Measurements from ENCODE around the gene LYSET. TPM values are rescaled to one million over a fixed set of nuclear protein-coding genes. Genes with fewer than 3 reads are reported as not detected.
"Not testable (repeated sequence)": the region's sequence is repeated elsewhere in the genome, so short reads cannot be mapped to it uniquely, and the experiment has no call there.

LYSET gene
- total RNA-seq, 1 donor from 2014 or later: 24.4 TPM

- no peak for TF ChIP-seq CTCF (IDR thresholded peaks at IDR 0.05; ENCODE audit: borderline replicate concordance)
- no peak overlapping the region for H3K4me3 ChIP-seq
- no peaks in the 10 kb centered on the region for H3K27me3 ChIP-seq (ENCODE audit: low read depth)
- H3K4me1 ChIP-seq: no peaks in the 10 kb centered on the region
- no peak overlapping the region for H3K27ac ChIP-seq (replicated peaks)
- no peak for DNase-seq
- intact Hi-C loops (cut with micrococcal nuclease): no loop called here
- no peaks in the 10 kb centered on the region for H3K36me3 ChIP-seq
- H3K9me3 ChIP-seq (replicated peaks): no peaks in the 10 kb centered on the region
Measured at GRCh38 chr14:93155667-93156066, 29.4 kb upstream of the LYSET start.

- H3K36me3 ChIP-seq: no peaks in the 10 kb centered on the region
- TF ChIP-seq CTCF (IDR thresholded peaks at IDR 0.05; ENCODE audit: borderline replicate concordance): no peak
- no peaks in the 10 kb centered on the region for H3K4me1 ChIP-seq
- no peak overlapping the region for H3K4me3 ChIP-seq
- no peaks in the 10 kb centered on the region for H3K27me3 ChIP-seq (ENCODE audit: low read depth)
- DNase-seq: no peak
- H3K27ac ChIP-seq (replicated peaks): no peak overlapping the region
- intact Hi-C loops (cut with micrococcal nuclease): no loop called here
- no peaks in the 10 kb centered on the region for H3K9me3 ChIP-seq (replicated peaks)
Measured at GRCh38 chr14:93156693-93157369, 28.3 kb upstream of the LYSET start.

DNA sequence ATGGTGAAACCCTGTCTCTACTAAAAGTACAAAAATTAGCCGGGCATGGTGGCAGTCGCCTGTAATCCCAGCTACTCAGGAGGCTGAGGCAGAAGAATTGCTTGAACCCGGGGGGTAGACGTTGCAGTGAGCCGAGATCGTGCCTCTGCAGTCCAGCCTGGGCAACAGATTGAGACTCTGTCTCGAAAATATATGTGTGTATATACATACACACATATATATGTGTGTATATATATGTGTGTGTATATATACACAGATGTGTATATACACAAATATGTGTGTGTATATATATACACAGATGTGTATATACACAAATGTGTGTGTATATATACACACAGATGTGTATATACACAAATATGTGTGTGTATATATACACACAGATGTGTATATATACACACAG lies 26.8 kb upstream of the LYSET start:
- intact Hi-C loops (cut with micrococcal nuclease); H3K27ac ChIP-seq (replicated peaks); H3K4me1 ChIP-seq; H3K27me3 ChIP-seq (ENCODE audit: low read depth); H3K36me3 ChIP-seq; H3K4me3 ChIP-seq; DNase-seq; H3K9me3 ChIP-seq (replicated peaks): not testable (repeated sequence)

DNA sequence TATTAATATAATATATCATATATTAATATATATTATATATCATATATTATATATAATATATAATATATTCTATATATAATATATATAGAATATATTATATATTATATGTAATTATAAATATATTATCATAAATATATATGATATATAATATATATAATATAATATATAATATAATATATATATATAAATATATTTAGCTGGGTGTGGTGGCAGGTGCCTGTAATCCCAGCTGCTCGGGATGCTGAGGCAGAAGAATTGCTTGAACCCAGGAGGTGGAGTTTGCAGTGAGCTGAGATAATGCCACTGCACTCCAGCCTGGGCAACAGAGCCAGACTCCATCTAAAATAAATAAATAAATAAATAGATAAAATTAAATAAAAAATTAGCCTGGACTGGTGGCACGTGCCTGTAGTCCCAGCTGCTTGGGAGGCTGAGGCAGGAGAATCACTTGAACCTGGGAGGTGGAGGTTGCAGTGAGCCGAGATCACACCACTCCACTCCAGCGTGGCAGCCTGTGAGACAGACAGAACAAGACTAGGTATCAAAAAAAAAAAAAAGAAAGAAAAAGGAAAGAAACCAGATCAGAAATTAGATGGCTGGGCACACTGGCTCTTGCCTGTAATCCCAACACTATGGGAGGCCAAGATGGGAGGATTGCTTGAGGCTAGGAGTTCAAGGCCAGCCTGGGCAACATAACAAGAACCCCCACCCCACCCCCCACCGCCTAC lies 25.3 kb upstream of the LYSET start:
- DNase-seq; intact Hi-C loops (cut with micrococcal nuclease): not testable (repeated sequence)

GRCh38 chr14:93160353-93160801 lies 24.7 kb upstream of the LYSET start:
- DNase-seq: no peak
- Histone ChIP-seq H3K4me1 (no peaks in the 10 kb centered on the region), H3K9me3 (replicated peaks) (no peaks in the 10 kb centered on the region), H3K36me3 (no peaks in the 10 kb centered on the region), H3K27ac (replicated peaks) (no peak overlapping the region), H3K27me3 (ENCODE audit: low read depth) (no peaks in the 10 kb centered on the region), H3K4me3 (no peak overlapping the region)
- intact Hi-C loops (cut with micrococcal nuclease): no loop called here
- TF ChIP-seq CTCF (IDR thresholded peaks at IDR 0.05; ENCODE audit: borderline replicate concordance): peak; percentile 49

More for the DNA sequence above, 25.3 kb upstream of the LYSET start:
- H3K4me3 ChIP-seq; H3K9me3 ChIP-seq (replicated peaks); H3K4me1 ChIP-seq; H3K27me3 ChIP-seq (ENCODE audit: low read depth); H3K27ac ChIP-seq (replicated peaks); H3K36me3 ChIP-seq: not testable (repeated sequence)

DNA sequence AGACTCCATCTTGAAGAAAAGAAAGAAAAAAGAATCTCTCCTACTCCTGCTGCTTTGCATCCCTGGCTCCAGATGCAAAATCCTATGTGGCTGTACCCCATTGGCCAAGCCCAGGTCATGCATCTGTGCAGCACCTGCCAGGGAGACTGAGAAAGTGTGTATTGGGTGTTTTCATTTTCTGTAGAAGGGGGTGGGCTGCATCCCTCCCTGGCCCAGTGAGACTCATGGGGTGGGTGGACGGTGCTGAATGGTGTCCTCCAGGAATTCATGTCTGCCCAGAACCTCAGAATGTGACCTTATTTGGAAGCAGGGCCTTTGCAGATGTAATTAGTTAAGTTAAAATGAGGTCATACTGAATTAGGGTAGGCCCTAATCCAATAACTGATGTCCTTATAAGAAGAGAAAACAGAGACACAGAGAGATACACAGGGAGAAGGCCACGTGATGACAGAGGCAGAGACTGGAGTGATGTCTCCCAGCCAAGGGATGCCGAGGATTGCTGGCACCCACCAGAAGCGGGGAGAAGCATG lies 23.6 kb upstream of the LYSET start:
- no peak for TF ChIP-seq CTCF (IDR thresholded peaks at IDR 0.05; ENCODE audit: borderline replicate concordance)
- Histone ChIP-seq H3K27me3 (ENCODE audit: low read depth) (no peaks in the 10 kb centered on the region), H3K4me1 (no peaks in the 10 kb centered on the region), H3K36me3 (no peaks in the 10 kb centered on the region), H3K27ac (replicated peaks) (no peak overlapping the region), H3K9me3 (replicated peaks) (no peaks in the 10 kb centered on the region), H3K4me3 (no peak overlapping the region)
- DNase-seq: no peak
- intact Hi-C loops (cut with micrococcal nuclease): no loop called here
